GM11168 (cell line): ENCODE data around the gene MCEMP1.

Experiments
- in situ Hi-C: fragments of 300-500 bp; cut with MboI; formaldehyde crosslinking; loops from one replicate; pipeline ENCODE4 v1.12.0; 2022; ENCODE audit warnings: low sequenced_read_pairs; ENCODE audit not compliant: unreplicated experiment

The MCEMP1 gene

DNA sequence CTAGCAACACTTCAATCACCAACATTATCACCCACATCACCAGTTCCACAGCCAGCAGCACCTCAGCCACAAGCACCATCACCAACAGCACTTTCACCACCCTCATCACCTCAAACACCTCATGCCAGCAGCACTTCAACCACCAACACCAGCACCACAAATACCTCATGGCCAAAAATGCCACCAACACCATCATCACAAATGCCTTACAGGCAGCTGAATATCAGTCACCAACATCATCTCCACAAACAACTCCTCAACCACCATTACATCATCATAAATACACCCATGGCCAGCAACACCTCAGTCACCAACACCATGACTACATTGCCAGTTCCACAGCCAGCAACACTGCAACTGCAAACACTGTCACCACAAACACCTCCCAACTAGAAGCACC is 14.6 kb downstream of the MCEMP1 start:
- in situ Hi-C loops = no loop called here

DNA sequence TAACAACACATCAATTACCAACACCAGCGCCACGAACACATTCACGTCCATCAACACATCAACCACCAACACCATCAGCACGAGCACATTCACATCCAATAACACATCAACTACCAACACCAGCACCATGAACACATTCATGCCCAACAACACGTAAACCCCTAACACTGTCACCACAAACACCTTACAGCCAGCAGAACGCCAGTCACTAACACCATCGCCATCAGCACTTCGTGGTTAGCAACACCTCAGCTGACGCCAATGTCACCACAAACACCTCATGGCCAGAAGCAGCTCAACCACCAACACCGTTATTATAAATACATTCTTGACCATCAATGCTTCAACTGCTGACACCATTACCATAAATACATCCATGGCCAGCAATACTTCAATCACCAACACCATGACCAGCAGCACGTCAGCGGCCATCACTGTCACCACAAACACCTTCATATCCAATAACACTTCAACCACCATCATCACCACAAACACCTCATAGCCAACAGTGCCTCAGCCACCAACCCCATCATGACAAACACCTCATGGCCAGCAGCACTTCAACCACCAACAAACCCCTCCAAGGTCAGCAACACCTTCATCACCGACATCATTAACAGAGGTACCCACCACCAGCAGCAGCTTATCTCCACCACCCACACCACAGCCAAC is 15.7 kb downstream of the MCEMP1 start:
- in situ Hi-C loops = no loop called here

DNA sequence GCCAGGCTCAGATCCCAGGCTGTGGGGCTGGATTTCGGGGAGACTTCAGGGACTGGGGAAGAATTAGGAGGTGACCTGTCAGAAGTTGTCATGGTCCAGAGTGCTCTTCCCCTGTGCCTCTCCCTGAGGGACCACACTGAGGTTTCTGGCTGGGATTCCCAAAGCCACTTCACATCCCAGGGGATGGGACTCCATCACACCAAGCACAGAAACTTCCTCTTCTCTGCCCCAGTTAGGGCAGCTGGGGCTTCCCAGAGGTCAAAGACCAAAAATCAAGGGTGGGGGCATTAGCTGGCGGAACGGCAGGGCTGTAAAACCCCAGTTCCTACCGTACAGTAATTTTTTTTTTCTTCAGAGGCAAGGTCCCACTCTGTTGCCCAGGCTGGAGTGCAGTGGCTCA is 17.6 kb downstream of the MCEMP1 start:
- in situ Hi-C loops = no loop called here

DNA sequence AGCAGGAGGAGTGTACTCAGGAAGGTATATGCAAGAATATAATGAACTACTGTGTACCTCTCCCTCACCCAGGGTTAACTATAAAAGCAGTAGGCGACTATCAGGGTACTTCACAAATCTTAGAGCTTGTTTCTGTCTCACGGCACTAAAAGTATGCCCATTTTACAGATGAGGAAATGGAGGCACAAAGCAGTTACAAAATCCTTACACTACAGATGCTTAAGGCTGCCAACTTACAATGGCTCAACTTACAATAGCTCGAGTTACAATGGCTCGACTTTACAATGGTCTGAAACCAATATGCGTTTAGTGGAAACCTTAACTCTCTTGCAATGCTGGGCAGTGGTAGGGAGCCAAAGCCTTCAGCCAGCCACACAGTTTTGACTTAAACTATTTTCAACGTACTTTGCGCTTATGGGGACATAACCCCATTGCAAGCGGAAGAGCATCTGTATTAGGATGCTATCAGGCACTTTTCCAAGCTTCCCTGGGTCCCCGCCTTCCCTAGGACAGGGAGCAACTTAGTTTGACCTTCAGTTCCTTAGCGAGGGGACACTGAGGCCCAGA is 20.9 kb downstream of the MCEMP1 start:
- in situ Hi-C loops = no loop called here

DNA sequence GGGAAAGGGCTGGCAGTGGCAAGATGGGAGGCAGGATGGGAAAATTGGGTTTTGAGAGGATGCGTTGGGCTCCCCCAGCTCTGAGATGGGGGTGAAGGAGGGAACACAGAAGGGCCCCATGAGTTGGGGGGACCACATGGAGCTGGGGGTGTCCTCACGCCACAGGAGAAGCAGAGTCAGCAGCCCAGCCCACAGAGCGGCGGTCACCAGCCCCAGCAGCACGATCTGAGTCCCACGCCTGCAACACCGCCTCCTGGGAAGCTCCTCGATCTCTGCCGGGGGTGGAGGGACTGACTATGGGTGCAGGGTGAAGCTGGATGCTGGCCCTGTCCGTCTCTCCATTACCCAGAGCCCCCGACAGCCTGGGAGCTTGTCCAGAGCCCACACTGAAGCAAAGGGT is 21.7 kb downstream of the MCEMP1 start:
- in situ Hi-C loops = no loop called here

DNA sequence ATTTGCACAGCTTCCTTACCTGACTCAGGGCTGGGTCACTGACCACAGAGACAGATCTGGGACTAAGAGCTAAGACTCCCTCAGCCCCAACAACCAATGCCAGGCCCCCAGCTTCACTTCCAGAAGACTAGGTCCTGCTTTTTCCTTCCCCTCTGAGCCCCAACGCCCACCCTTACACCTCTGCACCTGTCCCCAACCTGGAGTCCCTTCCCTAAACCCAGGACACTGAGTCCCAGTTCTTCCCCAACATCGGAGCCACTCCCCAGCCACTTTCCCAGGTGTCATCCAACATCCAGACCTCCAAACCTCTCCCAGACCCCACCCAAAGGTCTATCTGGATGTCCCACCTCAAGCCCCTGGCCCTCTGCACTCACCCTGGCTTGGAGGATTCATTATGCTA is 22.1 kb downstream of the MCEMP1 start:
- in situ Hi-C loops = no loop called here

DNA sequence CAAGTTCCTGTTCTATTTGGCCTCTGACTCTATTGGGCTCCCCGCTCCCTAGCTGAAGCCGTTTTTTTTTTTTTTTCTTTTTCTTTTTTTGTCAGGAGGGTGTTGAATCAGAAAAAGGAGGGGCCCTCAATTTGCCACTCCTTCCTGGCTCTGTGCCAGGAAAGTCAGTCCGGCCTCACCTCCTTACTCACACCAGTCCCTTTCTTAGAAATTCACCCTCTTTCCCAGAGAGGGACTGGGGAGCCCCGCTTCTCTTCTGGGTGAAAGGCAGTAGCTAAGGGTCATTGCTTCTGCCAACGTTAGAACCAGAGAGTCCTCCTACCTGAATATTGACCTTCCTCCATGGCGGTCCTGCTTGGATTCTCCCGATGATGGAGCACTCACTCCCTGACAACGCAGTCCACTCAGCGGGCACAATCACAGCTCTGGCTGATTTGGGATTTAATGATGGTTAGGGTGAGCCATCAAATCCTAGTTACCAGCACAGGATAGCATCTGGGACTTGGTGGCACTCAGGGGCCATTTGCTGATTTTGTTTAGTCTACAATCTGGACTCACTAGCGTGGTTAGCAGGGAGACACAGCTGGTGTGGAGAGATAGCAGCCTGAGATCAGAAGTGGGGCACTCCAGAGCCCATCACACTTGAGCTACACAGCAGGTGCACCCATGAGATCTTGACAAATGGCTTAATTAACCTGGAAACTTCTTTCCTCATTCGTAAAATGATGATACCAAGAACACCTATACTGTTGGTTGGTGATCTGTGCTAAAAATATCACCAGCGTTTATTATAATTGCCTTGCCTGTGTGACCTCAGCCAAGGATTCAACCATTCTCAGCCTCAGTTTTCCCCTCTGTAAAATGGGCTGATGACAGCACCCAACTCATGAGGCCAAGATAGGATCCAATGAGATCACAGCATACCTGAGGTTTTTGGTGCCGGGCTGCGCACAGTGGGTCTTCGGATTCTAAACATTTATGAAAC is 22.8 kb downstream of the MCEMP1 start:
- in situ Hi-C loops = no loop called here

DNA sequence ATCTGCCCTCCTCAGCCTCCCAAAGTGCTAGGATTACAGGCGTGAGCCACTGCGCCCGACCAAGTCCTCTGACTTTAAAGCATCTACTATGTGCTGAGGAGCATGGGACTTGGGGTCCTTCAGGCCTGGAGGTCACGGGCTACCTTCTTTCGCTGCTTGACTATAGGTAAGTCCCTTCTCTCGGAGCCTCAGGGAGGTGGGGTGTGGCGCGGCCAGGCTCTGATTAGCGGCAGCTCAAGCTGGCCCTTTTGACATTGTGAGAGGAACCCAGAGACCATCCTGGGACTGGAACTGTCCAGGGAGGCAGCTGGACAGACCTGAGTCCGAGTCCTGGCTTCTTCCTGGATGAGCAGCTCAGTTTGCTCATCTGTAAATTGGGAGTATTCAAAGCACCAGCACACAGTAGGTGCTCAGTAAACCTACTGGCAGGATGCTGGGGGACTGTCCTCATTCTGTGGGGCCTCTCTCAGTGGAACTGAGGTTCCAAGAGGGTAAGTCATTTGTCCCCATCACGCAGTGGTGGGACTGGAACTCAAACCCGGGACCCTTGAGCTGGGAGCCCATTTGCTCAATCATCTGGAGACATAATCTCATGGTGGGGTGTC is 24.3 kb downstream of the MCEMP1 start:
- in situ Hi-C loops = no loop called here

DNA sequence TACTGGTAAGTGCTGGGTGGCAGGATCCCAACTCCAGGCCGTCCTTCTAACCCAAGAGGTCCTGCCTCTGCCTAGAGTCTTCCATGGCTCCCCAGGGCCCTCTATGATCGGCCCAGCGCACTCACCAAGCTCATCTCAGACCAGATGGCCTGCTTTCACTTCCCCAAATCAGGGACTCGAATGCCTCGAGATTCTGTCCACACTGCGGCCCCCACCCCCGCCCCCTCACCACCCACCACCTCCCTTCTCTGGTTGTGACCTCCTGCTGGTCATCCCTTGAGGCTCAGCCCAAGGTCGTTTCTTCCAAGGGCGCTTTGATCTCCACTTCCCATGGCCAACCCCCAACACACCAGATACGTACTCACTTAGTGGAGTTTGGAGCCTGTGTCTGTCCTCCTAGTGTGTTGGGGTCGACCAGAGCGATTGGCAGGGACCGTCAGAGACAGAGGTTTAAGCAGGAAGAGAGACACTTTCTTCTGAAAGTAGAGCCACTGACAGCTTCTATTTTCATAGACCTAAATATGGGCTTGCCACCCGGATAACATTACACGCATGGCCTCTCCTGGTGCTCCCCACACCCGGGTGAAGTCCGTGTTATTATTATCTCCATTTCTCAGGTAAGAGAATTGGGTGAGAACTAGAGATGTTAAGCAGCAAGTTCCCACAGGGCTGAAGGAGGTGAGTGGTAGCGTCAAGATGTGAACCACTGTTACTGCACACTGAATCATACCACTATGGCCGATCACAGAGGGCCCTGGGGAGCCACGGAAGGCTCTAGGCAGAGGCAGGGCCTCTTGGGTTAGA is 25.0 kb downstream of the MCEMP1 start, which contains the start of gene FCER2:
Gene FCER2, minus strand, starts transcription at position 478 of the 804 bp plus-strand sequence. CDS start 2,371 bp downstream, outside the sequence.
- in situ Hi-C loops = no loop called here

DNA sequence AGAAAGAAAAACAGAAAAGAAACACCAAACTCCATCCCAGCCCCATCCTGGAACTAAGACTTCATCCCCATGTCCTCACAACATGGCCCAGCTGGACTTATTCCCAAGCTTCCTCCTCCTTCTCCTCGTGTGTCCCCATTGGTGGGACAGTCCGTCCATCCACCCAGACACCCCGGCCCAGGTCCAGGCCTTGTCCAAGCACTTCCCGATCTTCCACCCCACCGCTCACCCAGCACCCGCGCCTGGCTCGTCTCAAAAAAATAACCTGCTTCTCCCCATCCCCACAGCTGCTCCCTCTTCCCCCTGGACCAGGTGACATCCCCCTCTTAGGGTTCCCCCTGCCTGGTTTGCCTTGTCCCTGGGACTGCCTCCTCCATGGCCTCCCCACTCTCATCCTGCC is 26.4 kb downstream of the MCEMP1 start:
- in situ Hi-C loops = no loop called here

DNA sequence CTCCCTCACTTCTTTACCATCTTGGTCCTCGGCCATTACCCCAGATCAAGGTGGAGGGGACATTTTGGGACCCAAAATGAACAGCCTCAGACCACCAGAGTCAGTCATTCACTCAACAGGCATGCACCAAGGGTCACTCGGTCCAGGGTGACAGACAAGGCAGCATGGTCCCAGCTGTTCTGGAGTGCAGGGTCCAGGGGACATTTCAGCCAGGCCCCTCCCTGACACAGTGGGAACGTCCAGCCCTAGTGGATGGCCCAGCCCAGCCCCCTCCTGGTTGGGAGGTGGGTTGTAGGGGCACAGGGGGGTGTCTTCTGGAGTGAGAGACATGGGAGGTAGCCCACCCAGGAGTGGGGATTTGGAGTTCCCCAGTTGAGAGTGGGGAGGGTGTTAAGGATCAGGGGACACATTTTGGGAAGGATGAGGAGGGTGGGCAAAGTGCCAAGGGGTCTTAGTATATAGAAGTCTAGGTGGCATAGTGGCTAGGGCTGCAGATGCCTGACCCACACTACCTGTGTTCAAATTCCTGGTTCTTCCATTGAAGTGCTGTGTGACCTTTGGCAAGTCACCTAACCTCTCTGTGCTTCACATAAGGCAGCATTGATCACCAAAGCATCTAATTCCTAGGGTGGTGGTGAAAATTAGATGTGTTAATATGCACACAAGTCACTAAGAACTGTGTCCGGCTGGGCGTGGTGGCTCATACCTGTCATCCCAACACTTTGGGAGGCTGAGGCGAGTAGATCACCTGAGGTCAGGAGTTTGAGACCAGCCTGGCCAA is 27.6 kb downstream of the MCEMP1 start:
- in situ Hi-C loops = no loop called here

DNA sequence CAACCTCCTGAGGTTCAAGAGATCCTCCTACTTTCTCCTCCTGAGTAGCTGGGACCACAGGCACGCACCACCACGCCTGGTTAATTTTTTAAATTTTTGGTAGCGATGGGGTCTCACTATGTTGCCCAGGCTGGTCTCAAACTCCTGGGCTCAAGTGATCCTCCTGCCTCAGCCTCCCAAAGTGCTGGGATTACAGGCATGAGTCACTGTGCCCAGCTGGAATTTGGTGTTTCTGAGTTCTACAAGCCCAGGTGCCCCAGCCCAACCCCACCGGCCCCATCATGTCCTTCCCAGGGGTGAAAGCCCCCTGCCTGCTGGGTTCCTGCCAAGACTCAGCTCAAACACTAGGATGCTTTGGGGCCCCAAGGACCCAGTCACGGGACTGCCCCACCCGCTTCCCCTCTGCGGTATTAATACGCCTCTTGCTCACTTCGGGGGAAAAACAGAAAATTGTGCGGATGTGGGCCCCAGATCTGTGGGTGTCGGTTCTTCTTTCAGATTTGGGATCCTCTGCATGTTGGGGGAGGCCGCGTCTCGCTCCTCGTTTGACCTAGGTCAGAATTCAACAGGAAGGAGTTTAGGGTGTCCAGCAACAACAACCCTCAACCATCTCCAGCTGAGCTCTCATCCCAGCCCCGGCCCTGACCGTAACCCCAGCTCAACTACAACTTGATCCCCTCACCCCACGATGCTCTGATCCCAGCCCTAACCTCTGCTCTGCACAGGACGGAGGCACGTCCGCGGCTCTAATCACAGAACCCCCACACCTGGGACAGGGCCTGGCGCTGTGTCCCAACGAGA is 28.7 kb downstream of the MCEMP1 start:
- in situ Hi-C loops = no loop called here

DNA sequence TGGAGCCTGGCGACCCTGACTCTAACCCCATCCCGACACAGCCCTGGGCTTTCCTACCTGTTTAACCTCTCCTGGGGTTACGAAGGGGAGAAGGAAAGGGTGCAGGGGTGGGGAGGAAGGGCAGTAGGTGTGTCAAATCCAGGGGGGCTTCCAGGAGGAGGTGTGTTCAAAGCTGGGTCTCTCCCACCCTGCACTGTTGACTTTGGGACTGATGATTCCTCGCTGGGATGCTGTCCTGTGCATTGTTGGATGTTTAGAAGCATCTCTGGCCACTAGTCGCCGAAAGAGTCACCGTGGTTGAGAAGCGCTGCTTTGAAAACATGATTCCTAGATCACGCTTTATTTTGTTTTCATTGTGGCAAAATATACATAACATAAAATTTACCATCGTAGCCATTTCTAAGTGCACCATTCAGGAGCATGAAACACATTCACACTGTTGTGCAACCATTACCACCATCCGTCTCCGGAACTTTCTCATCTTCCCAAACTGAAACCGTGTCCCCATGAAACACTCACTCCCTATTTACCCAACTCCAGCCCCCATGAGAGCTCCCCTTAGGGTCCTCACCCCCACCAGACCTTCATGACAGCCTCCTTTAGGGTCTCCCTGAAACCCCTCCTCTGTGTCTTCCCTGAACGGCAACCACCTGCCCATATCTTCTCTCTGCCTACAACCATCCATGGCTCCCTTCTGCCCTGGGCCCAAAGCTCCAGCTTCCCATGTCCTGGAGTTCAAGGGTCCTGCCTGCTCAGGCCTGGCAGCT is 29.5 kb downstream of the MCEMP1 start:
- in situ Hi-C loops = no loop called here

DNA sequence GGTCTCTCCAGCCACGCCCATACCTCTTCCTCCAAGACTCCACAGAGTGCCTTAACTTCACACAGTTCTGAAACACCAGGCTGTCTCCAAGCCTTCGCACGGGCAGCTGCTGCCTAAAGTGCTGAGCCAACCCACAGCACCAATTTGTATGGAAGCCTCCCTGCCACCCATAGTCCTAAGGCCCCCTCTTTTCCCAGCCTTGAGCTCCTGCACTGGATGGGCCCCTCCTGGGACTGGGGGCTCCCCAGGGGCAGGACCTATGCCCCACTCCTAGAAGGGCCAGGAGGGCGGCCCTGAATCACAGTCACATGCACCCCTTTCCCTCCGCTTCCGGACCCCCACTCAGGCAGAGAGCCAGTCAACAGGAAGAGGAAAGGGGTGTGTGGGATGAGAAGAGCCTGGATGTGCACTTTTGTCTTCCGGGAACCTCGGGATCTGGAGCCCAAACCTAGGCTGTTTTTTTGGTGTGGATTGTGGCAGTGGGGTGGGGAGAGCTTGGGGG is 30.1 kb downstream of the MCEMP1 start:
- in situ Hi-C loops = no loop called here

DNA sequence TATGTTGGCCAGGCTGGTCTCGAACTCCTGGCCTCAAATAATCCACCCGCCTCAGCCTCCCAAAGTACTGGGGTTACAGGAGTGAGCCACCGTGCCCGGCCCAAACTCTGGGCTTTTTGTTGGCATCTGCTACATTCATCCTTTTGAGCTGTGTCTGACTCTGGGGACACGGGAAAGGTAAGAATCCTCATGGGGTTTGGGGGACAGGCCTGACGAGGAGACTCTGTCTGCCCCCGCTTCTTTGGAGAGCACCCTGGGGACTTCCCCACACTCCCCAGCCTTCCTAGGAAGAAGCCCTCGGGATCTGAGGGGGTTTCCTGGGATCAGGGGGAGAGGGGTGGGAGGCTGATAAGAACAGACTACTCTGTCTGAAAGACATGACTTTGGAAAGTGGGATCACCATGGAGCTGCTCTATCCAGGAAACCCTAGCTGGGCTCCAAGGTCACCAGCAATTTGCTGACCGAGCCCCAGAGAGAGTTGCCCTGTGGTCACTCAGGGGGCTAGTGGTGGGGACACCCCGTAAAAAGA is 33.1 kb downstream of the MCEMP1 start:
- in situ Hi-C loops = no loop called here

DNA sequence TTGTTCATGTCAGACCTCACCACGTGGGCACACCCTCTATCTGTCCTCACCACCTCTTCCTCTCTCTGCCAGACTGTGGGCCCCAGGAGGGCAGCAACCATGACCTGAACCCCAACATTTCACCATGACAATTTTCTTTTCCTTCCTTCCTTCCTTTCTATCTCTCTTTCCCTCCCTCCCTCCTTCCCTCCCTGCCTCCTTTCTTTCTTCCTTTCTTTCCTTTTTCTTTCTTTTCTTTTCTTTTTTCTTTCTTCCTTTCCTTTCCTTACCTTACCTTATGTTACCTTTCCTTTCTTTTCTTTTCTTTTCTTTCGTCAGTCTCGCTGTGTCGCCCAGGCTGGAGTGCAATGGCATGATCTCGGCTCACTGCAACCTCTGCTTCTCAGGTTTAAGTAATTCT is 33.7 kb downstream of the MCEMP1 start:
- in situ Hi-C loops = no loop called here

DNA sequence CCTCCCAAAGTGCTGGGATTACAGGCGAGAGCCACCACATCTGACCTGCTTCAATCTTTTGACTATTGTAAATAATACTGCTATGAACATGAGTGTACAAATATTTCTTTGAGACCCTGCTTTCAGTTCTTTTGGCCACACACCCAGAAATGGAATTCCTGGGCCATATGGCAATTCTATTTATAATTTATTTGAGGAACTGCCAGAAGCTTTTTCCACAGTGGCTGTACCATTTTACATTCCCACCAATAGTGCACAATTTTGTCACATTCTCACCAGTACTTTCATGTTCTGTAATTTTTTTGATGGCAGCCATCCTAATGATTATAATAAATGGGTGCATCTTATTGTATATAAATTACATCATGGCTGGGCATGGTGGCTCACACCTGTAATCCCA is 38.8 kb downstream of the MCEMP1 start:
- in situ Hi-C loops = no loop called here
